Measurements from ENCODE around the gene UTP4.
A peak's percentile ranks its signal among the peaks of the same experiment; 100 is the strongest.
"Not testable (repeated sequence)": the region's sequence is repeated elsewhere in the genome, so short reads cannot be mapped to it uniquely, and the experiment has no call there.

UTP4 gene

GRCh38 chr16:69110406-69110805 is 22.0 kb upstream of the UTP4 start:
- DNase-seq (ENCODE audit: low spot score): no peak

DNA sequence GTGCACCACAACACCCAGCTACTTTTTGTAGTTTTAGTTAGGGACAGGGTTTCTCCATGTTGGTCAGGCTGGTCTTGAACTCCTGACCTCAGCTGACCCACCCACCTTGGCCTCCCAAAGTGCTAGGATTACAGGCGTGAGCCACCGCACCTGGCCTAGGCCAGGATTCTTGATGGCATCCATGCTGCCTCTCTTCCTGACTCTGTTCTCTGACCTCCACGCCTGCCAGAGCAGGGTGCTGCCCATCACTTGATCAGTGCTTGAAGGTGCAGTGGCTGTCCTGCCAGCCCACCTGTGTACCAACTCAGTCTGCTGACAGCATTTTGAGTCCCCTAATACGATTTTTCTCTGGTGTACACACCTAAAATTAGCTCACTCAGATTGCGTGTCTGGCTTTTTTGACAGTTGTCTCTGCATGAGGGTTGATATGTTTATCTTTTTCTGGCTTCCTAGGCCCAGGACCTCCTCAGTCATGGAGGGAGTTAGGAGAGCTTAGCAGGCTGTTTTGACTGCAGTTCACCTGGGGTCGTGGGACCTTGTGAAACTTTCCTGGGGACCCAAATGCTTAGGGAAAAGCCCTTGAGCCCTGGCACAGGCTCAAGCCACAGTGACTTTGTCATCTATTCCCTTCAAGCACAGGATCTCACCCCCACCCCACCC is 21.1 kb upstream of the UTP4 start:
- no peak for DNase-seq (ENCODE audit: low spot score)

- no peak for DNase-seq (ENCODE audit: low spot score)
Measured at GRCh38 chr16:69111876-69112230, 20.6 kb upstream of the UTP4 start.

- DNase-seq (ENCODE audit: low spot score): no peak
Measured at GRCh38 chr16:69112285-69113129, 19.9 kb upstream of the UTP4 start.

GRCh38 chr16:69113216-69113615 is 19.2 kb upstream of the UTP4 start:
- DNase-seq (ENCODE audit: low spot score): no peak

GRCh38 chr16:69114346-69114975 is 18.0 kb upstream of the UTP4 start:
- DNase-seq (ENCODE audit: low spot score): no peak

GRCh38 chr16:69114976-69115355 is 17.5 kb upstream of the UTP4 start:
- no peak for DNase-seq (ENCODE audit: low spot score)

- DNase-seq (ENCODE audit: low spot score): no peak
Measured at GRCh38 chr16:69115361-69115760, 17.1 kb upstream of the UTP4 start.

GRCh38 chr16:69115837-69116236 is 16.6 kb upstream of the UTP4 start:
- DNase-seq (ENCODE audit: low spot score): no peak

GRCh38 chr16:69116256-69116875 is 16.1 kb upstream of the UTP4 start:
- DNase-seq (ENCODE audit: low spot score): no peak

GRCh38 chr16:69116906-69117305 is 15.5 kb upstream of the UTP4 start:
- no peak for DNase-seq (ENCODE audit: low spot score)

GRCh38 chr16:69118468-69118867 is 14.0 kb upstream of the UTP4 start:
- DNase-seq (ENCODE audit: low spot score): no peak

DNA sequence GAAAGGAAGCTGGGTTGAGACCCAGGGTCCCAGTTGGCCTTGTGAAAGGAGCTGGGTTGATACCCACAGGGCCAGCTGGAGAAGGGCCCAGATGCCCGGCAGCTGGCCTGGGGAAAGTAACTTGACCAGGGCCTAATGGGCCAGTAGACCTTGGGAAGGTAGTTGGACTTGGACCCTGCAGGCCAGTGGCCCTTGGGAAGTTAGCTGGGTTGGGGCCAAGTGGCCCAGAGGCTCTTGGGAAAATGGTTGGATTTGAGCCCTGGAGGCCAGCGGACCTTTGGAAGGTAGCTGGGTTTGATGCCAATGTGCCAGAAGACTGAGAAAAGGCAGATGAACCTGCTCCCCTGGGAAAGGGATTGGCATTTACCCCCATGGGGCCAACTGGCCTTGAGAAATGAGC is 13.5 kb upstream of the UTP4 start:
- DNase-seq (ENCODE audit: low spot score): no peak

- DNase-seq (ENCODE audit: low spot score): no peak
Measured at GRCh38 chr16:69119536-69119935, 12.9 kb upstream of the UTP4 start.

- DNase-seq (ENCODE audit: low spot score): no peak
Measured at GRCh38 chr16:69120096-69120664, 12.3 kb upstream of the UTP4 start.

DNA sequence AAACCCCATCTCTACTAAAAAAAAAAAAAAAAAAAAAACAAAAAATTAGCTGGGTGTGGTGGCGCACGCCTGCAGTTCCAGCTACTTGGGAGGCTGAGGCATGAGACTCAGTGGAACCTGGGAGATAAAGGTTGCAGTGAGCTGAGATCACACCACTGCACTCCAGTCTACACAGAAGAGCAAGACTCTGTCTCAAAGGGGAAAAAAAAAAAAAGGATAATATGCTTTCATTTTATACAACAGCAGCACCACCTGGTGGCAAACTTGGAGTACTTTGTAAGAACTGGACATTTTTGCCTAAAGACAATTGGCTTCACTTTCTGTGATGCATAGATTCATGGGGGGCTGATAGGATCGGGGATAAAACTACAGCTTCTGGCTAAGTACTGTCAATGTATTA is 8.5 kb upstream of the UTP4 start:
- DNase-seq (ENCODE audit: low spot score): peak; percentile 70

- not testable (repeated sequence) for DNase-seq (ENCODE audit: low spot score)
Measured at GRCh38 chr16:69124406-69124805, 8.0 kb upstream of the UTP4 start.

GRCh38 chr16:69124961-69125360 is 7.5 kb upstream of the UTP4 start:
- DNase-seq (ENCODE audit: low spot score): not testable (repeated sequence)

DNA sequence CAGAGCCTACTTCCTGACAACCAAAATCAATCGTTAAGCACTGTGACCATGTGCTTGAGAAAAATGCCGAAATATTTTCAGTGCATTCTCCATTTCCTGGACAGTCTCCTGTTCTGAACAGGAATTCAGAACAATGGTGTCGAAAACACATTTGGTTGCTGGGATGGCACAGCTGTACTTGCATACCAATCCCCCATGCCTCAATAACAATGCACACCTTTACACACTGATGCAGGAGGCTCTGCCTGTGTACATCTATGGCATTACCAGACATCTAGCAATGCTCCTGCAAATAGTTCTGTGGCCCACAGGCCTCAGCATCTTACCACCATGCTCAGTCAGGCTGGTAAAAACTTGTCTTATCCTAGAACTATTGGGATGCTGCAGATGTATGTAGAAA is 6.2 kb upstream of the UTP4 start:
- no peak for DNase-seq (ENCODE audit: low spot score)

DNA sequence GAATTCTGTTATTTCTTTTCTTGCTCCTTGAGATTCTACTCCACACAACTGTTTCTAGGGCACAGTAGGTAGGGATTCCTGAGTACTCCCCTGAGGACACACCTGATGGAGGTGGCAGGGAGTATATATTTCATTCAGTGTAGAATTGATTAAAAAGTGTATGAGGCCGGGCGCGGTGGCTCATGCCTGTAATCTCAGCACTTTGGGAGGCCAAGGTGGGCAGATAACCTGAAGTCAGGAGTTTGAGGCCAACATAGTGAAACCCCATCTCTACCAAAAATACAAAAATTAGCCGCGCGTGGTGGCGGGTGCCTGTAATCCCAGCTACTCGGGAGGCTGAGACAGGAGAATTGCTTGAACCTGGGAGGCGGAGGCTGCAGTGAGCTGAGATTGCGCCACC is 5.6 kb upstream of the UTP4 start:
- DNase-seq (ENCODE audit: low spot score): not testable (repeated sequence)

GRCh38 chr16:69127966-69128510 is 4.4 kb upstream of the UTP4 start:
- no peak for DNase-seq (ENCODE audit: low spot score)

DNA sequence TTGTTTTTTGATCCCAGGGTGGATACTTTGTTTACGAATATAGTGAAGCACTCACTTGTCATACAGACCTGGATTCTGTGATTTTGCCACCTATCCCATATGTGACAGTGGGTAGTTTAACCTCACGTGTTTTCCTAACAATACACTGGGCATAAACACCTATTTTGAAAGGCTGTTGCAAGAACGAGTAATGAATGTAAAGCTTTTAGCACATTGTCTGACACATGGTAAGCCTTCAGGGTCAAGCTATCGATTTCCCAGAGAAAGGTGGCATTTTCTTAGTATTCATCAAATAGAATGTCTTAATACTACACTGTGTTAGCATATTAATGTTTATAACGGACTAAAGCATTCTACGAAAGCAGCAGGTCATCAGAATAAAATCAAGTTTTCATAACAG is 2.0 kb upstream of the UTP4 start:
- no peak for DNase-seq (ENCODE audit: low spot score)

Measured in Ammon's horn (tissue), 1 donor.